GM21515 (cell line): ENCODE measurements around the gene RPTOR.
"Not testable (repeated sequence)": the region's sequence is repeated elsewhere in the genome, so short reads cannot be mapped to it uniquely, and the experiment has no call there.

Experiments
- ATAC-seq: cut with Tn5 transposase; IDR thresholded peaks from one replicate; pipeline ENCODE4 v1.9.1; 2021; ENCODE audit not compliant: unreplicated experiment

Gene RPTOR, protein sequence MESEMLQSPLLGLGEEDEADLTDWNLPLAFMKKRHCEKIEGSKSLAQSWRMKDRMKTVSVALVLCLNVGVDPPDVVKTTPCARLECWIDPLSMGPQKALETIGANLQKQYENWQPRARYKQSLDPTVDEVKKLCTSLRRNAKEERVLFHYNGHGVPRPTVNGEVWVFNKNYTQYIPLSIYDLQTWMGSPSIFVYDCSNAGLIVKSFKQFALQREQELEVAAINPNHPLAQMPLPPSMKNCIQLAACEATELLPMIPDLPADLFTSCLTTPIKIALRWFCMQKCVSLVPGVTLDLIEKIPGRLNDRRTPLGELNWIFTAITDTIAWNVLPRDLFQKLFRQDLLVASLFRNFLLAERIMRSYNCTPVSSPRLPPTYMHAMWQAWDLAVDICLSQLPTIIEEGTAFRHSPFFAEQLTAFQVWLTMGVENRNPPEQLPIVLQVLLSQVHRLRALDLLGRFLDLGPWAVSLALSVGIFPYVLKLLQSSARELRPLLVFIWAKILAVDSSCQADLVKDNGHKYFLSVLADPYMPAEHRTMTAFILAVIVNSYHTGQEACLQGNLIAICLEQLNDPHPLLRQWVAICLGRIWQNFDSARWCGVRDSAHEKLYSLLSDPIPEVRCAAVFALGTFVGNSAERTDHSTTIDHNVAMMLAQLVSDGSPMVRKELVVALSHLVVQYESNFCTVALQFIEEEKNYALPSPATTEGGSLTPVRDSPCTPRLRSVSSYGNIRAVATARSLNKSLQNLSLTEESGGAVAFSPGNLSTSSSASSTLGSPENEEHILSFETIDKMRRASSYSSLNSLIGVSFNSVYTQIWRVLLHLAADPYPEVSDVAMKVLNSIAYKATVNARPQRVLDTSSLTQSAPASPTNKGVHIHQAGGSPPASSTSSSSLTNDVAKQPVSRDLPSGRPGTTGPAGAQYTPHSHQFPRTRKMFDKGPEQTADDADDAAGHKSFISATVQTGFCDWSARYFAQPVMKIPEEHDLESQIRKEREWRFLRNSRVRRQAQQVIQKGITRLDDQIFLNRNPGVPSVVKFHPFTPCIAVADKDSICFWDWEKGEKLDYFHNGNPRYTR (N-terminal part only)

DNA sequence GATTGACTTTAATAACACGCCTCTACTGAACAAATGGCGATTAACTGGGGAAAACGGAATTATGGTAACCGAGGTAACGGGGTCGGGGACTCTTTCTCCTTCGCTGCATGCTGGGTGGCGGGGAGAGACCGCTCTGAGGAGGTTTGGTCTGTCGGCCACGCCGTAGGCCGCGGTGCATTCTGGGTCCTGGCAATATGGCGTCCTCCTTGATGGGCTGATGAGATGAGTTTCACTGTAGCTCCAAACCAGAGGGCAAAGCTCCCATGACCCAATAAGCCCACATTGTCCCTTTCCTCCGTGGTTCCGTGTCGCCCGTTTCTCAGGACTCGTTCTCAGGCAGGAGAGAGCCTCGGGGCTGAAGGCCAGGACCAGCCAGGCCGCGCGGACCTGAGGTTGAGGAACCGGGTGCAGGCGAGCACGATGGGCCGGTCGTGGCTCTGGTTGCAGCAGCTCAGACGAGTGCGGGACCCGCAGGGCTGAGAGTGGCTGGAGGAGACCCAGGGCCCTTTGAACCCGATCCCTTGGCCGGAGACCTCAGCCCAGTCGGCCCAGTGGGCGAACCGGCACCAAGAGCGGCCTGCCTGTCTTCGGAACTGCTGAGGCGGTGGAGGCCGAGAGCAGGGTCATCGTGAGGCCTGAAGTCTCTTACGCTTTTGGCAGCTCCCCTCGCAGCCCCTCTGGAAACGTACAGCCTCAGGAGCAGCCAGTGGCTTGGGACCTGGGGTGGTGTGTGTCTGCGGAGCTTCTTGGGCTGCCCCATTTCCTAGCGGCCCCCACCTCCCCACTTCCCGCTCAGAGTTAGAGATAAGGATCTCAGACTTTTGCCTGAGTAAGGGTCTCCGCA lies at the start of gene RPTOR:
RPTOR (plus strand) TSS at position 184 of the 844 bp plus-strand sequence. CDS start 792 bp downstream, outside the sequence.
- peak; percentile 87 for ATAC-seq

DNA sequence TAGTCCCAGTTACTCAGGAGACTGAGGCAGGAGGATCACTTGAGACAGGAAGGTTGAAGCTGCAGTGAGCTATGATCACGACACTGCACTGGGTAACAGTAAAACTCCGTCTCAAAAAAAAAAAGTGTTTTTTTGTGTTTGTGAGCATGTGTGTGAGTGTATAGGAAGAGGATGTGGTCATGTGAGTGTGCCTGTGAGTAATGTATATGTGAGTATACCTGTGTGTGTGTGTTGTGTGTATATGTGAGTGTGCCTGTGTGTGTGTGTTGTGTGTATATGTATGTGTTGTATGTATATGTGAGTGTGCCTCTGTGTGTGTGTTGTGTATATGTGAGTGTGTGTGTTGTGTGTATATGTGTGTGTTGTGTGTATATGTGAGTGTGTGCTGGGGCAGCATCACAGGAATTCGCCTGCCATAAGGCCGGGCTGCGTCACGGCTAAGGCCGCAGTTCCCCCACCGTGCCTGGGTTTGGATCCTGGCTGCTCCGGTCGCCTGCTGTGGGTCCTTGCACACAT lies 46.9 kb upstream of the RPTOR start:
- ATAC-seq, result no peak

DNA sequence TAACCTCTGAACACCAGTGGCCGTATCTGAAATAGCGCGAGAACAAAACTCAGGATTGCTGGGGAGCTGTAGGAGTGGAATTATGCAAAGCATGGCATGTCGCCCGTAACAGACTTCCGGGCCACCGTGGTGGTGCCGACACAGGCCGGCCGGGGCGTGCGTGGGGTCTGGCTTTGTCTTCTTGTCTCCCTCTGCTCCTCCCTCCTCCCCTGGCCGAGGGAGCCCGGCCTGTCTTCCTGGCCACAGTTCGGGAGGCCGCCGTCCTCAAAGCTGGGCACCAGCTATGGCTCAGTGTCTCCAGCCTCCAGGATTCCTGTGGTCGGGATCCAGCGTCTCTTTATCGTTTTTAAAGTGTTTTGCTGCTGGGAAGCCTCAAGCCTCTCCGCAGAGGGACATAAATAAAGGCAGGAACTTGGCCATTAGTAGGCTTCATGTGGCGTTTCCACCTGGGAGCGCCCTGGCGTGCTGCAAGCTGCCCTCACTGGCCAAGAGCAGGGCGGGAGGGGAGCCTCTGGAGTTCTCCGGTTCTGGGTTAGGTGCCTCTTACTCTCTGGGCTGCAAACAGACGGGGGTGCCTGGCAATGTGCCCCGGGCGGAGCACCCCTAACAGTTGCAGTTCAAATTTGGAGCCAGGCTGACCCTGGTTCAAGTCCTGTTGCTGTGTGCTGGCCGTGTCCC lies 46.3 kb upstream of the RPTOR start:
- ATAC-seq, result no peak

DNA sequence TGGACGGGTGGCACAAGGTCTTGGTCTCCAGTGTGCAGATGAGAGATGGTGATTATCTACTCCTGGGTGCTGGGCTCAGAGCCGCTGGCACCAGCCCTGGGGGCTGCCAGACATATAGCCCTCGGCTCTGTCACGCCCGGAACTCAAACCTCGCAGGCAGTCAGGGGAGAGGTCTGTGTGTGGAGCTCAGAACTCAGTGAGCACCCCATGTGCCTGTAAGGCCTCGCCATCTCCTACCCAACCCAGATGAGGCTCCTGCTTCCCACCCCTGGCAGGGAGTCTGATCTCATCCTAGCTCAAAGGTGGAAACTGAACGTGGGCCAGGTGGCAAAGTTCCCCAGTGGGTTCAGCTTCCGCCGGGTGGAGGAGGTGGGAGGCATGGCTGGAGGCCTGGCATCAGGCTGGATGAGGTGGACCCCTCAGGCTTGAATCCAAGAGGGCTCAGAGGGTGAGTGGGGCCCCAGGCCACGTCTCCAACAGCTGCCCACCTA lies 45.7 kb upstream of the RPTOR start:
- ATAC-seq, result no peak

DNA sequence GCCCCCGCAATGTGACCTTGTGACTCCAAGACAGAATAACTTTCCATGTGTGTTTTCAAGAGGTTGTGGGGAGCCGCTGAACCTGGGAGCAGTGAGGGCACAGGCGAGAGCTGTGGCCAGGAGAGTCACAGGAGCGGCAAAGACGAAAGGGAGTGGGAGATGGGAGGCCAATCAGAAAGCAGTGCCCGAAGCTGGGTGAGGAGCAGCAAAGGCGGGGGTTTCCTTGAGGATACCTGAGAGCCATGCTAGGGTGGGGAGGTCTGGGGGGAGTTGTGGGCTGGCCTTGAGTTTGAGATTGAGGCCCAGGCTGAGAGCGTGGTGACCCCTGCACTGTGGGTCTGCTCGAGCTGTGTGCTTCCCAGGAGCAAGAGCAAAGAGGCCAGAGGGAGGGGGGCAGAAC lies 45.1 kb upstream of the RPTOR start:
- no peak for ATAC-seq

DNA sequence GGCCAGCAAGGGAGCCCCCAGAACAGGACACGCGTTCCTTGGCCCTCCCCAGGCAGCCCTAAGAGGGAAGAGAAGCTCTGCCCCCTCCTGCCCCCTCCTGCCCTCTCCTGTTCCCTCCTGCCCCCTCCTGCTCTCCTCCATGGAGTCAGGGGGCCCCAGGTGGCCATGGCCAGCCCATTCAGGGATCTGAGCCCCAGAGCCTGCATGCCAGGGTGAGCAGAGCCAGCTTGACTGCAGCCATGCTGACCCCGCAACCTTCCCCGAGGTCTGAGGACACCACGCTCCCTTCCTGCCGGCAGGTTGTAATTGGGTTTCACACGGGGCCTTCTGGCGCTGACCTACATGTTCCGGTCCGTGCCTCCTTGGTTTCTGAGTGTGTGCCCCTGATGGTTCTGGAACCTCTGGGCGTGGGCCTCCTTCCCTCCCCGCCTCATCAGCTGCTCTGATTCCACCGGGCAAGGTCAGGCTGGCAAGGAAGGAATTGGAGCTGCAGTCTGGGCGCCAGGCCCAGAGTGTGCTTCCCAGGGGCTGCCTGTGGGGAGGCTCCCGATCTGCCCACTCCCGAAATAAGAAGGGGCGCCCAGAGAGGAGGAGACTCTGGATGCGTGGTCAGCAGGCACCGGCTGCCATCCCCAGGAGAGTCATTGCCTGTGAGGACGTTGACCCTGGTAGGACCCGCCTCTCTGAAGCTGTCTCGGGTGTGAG lies 44.5 kb upstream of the RPTOR start:
- ATAC-seq, result no peak

DNA sequence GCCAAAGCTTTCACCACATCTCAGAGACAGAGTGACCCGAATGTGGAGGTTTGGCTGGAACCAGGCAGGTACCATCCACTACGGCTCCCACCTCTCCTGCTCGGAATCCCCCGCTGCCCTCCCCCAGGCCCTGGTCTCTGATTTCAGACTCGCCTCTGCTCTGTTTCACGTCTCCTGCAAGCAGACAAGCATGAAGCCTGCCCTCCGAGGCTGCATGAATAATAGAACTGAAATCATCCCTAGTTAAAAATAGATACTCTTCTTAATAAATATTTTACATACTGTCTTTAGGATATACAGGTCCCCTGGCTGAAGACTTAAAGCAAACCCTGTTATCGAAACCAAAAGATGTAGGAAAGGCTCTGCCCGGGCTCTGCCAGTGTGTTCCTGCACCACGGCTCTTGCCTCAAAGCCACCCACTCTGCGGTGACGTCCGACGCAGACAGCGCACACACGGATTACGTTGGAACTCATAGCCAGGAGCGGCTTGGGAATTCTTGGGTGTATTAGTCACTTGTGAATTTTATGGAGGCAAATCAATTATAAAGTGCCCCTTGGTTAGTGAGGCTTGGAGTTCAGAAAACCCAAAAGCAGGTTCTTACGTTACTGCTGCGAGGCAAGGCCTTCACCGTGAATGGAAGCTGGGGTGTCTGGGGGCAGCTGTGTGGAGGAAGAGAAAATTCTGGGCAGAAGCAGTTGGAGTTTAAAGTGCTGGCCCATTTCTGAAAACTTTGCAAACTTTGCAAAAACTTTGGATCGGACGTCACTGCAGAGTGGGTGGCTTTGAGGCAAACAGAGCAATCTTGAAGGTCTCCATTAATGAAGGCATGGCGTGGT lies 42.7 kb upstream of the RPTOR start:
- no peak for ATAC-seq

DNA sequence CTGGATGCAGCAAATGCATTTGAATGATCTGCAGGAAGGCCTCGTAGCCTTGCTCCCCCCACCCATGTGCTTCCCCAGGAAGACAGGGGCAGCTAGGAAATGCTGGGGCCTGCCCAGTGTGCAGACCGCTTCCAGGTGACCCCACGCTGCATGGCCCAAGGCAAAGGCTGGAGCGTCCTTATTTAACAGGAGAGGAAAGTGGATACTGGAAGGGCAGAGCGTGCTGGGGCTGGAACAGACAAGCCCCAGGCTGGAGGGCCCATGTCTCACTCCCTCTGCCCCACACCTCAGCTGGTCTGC lies 42.1 kb upstream of the RPTOR start:
- ATAC-seq, result no peak

DNA sequence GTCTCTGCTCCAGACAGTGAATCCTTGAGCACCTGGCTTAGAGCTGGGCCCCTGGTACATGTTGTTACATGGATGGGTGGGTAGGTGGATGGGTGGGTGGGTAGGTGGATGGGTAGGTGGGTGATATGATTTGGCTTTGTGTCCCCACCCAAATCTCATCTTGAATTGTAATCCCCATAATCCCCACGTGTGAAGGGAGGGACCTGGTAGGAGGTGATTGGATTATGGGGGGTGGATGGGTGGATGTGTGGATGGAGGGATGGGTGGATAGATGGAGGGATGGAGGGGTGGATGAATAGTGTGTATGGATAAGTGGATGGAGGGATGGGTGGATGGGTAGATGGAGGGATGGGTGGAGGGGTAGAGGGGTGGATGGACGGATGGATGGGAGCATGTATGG lies 41.6 kb upstream of the RPTOR start:
- ATAC-seq, result no peak

DNA sequence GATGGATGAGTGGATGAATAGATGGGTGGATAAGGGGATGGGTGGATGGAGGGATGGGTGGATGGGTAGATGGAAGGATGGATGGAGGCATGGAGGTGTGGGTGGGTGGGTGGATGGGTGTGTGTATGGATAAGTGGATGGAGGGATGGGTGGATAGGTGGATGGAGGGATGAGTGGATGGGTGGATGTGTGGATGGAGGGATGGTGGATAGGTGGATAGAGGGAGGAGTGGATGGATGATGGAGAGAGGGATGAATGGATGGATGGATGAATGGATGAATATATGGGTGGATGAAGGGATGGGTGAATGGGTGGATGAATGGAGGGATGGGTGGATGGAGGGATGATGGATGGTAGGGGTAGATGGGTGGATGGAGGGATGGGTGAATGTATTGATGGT lies 40.7 kb upstream of the RPTOR start:
- no peak for ATAC-seq

DNA sequence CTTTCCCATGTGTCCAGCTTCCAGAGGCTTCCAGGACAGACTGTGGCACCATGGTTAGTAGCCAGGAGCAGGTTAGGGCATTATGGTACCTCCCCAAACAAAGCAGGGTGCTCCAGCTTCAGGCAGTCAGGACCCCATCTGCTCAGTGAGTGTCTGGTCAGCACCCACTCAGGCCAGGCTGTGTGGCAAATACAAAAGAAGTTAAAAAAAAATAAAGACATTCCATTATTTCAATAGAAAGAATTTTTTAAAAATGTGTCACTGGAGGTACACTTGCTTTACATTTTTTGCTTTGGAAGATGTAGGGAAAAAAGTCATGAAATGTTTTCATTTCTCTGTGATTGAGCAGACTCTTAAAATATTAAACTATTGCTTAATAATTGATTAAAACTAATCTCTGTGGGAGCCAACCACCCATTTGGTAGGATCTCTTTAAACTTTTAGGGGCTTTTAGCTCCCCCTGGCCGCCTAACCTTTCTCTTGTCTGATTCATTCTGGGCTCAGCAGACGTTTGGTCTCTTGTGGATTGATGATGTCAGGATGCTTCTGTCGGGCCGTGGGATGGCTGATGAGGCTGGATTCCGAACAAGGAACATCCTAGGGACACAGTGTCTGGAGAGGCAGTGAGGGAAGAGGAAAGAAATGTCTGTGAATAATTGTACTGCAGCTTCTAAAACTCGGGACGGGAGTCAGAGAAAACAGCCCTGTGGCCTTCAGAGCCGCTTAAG lies 39.8 kb upstream of the RPTOR start:
- no peak for ATAC-seq

DNA sequence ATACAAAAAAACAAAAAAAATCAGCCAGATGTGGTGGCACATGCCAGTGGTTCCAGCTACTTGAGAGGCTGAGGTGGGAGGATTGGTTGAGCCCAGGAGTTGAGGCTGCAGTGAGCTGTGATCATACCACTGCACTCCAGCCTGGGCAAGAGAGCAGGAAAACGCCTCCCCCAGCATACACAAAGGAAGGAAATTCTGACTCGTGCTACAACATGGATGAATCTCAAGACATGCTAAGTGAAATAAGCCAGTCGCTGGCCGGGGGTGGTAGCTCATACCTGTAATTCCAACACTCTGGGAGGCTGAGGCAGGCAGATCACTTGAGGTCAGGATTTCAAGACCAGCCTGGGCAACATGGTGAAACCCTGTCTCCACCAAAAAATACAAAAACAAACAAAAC lies 37.5 kb upstream of the RPTOR start:
- ATAC-seq, result not testable (repeated sequence)

DNA sequence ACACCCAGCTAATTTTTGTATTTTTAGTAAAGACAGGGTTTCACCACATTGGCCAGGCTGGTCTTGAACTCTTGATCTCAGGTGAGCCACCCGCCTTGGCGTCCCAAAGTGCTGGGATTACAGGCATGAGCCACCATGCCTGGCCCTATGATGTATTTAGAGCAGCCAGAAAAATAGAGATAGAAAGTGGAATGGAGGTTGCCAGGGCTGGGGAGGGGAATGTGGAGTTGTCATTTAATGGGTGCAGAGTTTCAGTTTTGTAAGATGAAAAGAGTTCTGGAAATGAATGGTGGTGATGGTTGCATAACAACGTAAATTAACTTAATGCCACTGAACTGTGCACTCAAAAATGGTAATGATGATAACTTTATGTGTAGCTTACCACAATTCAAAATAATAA lies 36.7 kb upstream of the RPTOR start:
- ATAC-seq, result no peak

DNA sequence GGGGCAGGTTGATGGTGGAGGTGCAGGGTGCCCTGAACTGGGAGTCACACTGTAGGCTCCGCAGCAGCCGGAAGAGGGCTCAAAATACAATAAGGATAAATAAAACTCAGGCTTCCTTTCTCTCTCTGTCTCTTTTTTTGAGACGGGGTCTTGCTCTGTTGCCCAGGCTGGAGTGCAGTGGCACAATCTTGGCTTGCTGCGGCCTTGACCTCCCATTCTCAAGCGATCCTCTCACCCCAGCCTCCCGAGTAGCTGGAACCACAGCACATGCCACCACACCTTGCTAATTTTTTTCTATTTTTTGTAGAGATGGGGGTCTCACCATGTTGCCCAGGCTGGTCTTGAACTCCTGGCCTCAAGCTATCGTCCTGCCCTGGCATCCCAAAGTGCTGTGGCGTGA lies 35.3 kb upstream of the RPTOR start:
- ATAC-seq, result no peak

DNA sequence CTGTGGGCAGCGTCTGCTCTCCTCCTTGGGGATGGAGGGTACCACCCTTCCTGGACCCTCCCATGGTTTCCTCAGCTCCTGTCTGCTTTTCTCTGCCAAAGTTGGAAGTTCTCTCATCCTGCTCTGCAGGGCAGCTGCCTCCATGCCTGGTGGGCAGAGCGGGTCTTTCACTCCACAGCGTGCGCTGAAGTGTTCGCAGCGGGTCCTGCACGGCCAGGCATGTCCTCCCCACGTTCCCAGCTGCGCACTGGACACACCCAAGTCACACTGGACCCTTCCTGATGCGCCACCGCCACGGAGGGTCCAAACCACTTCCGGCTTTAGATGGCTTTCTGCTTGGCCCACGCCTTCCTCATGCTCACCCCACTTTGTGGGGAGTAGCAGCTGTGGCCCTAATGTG lies 34.5 kb upstream of the RPTOR start:
- no peak for ATAC-seq

DNA sequence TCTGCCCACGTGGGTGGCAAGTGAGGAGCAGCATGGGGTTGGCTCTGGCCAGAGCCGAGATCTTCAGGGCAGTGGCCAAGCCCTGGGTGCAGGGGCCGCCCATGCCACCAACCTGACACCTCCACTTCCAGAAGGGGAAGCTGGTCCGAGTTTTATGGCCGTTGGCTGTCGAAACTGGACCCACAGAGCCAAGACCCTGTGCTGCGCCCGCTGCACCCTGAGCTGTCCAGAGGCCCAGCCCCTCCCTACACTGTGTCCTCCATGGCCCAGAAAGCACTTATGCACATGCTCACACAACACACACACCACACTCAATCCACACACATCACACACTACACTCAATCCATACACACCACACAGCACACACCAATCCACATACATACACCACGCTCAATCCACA lies 33.9 kb upstream of the RPTOR start:
- no peak for ATAC-seq

DNA sequence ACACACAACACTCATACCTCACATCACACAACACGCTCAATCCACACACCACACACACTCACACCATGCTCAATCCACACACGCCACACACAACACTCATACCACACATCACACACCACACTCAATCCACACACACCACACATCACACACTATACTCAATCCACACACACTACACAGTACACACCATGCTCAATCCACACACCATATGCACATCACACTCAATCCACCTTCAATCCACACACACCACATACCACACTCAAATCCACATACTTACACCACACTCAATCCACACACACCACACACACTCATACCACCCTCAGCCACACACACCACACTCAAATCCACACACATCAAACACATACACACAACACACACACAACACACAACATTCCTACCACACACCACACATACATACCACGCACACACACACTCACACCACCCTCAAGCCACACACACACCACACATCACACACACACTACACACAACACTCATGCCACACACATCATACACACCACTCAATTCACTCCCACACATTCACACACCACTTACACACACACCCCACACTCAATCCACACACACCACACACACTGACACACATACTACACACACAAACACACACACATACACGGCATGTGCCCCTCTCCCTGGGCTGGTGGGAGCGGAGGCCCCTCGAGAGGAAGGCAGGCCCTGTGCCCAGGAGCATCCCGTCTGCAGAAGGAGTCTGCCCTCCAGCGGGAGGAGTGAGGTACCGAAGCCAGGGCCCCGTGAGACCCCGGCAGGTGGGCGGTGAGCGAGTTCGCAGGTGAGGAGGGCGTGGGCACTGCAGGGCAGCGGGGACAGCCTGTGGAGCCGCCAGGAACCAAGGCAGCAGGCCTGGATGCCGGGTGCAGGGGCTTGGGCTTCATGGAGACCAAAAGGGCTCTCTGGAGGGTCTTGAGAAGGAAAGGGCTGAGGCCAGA lies 33.1 kb upstream of the RPTOR start:
- no peak for ATAC-seq
